ENCODE results near the gene MRPL37.

Gene MRPL37

DNA sequence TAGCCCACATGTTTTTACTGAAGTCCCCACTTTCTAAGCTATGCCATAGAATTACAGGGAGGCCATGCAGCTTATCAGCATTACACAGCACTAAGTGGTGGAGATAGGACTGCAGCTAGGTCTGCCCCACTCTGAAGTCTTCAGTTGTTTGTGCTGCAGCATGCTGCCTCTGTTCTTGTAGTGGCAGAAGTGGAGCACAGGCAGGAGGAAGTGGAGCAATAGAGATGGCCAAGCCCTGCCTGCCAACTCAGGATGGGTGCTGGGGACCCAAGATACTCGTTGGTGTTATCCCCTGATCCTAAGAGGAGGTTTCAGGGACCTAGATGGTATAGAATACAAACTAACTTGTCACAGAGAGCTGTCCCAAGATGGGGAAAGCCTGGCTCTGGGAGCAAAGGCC lies 12.9 kb downstream of the MRPL37 start:
- Histone ChIP-seq H3K4me3 (ENCODE audit: low read length) (no peak overlapping the region), H3K36me3 (ENCODE audit: insufficient read depth, low read length) (peaks cover 84% of the 10 kb centered on the region), H2AFZ (ENCODE audit: low read depth, low read length) (no peak overlapping the region), H3K9me3 (ENCODE audit: low read length) (no peaks in the 10 kb centered on the region), H3K4me1 (ENCODE audit: insufficient read depth, low read length) (no peaks in the 10 kb centered on the region), H3K27me3 (ENCODE audit: insufficient read depth, low read length) (no peaks in the 10 kb centered on the region)

DNA sequence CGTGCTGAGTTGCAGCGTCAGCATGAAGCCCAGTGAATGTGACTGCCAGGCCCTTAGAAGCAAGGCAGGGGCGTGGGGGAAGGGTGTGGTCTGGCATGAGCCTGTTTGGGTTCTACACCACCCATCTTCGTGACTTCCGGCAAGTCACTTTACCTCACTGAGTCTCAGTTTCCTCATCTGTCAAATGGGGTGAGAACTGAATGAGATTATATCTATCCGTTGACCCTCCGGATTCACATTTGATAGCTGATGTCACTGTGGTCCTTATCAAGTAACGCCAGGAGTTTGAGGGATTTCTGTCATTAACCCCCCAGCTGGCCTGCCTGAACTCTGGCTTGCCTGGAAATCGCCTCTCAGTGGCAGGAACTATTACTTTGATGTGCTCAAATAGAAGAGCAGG lies 15.6 kb downstream of the MRPL37 start:
- Histone ChIP-seq H3K4me1 (ENCODE audit: insufficient read depth, low read length) (peaks cover 4% of the 10 kb centered on the region), H3K27me3 (ENCODE audit: insufficient read depth, low read length) (no peaks in the 10 kb centered on the region), H2AFZ (ENCODE audit: low read depth, low read length) (no peak overlapping the region), H3K9me3 (ENCODE audit: low read length) (no peaks in the 10 kb centered on the region), H3K36me3 (ENCODE audit: insufficient read depth, low read length) (peaks cover 78% of the 10 kb centered on the region), H3K4me3 (ENCODE audit: low read length) (no peak overlapping the region)

GRCh38 chr1:54218883-54219687 lies 19.1 kb downstream of the MRPL37 start:
- Histone ChIP-seq H3K4me1 (ENCODE audit: insufficient read depth, low read length) (peaks cover 5% of the 10 kb centered on the region), H3K36me3 (ENCODE audit: insufficient read depth, low read length) (peaks cover 51% of the 10 kb centered on the region), H3K27me3 (ENCODE audit: insufficient read depth, low read length) (no peaks in the 10 kb centered on the region), H2AFZ (ENCODE audit: low read depth, low read length) (no peak overlapping the region), H3K9me3 (ENCODE audit: low read length) (no peaks in the 10 kb centered on the region), H3K4me3 (ENCODE audit: low read length) (no peak overlapping the region)

DNA sequence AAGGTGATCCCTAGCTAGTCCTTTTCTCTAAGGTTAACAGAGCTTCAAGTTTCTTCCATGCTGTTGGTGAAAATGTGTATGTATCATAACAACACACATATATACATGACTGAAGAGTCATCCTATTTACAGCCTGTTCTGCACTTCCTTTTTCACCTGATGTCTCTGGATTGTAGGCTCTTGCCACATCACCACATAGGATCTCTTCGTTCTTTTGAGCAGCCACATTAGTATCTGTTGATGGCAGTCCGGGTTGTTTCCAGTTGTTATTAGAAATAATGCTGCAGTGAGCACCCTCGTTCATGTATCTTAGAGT lies 19.7 kb downstream of the MRPL37 start:
- peaks cover 5% of the 10 kb centered on the region for H3K4me1 ChIP-seq (ENCODE audit: insufficient read depth, low read length)
- peaks cover 45% of the 10 kb centered on the region for H3K36me3 ChIP-seq (ENCODE audit: insufficient read depth, low read length)
- H2AFZ ChIP-seq (ENCODE audit: low read depth, low read length) = no peak overlapping the region
- no peak overlapping the region for H3K4me3 ChIP-seq (ENCODE audit: low read length)
- H3K27me3 ChIP-seq (ENCODE audit: insufficient read depth, low read length) = no peaks in the 10 kb centered on the region
- no peaks in the 10 kb centered on the region for H3K9me3 ChIP-seq (ENCODE audit: low read length)

DNA sequence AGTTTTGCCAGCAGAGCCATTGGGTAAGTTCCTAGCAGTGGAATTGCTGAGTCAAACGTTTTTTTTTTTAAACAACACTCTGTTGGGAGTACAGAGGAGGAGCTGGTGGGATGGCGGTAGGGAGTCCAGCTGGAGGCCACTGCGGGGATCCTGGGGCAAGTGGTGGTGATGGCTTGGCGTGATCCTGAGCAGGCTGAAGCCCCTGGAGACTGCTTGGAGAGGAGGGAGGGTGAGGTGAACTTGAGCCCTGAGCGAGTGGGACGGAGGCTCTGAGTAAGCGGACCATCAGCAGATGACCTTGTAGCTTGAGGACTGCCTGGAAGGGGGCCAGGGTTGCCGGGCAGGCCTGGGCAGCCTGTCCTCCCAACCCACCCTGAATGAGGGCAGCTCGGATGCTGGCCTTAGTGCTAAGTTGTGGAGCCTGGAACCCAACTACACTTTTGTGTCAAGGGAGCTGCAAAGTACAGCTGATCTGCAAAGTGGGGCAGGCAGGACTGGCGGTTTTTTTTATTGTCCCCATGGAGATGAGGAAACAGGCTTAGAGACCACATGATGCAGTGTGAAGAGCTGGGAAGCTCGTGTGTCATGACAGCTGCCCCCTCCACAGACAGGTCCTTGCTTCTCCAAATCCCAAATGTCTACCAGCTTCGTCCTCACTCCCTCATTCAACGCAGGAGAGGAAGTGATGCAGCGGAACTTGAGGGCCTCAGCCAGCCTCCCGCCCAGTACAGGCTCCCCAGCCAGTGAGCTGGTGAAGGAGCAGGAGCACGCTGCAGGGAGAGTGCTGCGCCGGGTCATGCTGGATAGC lies 20.2 kb downstream of the MRPL37 start:
- H3K36me3 ChIP-seq (ENCODE audit: insufficient read depth, low read length) = peaks cover 40% of the 10 kb centered on the region
- peaks cover 5% of the 10 kb centered on the region for H3K4me1 ChIP-seq (ENCODE audit: insufficient read depth, low read length)
- H3K9me3 ChIP-seq (ENCODE audit: low read length) = no peaks in the 10 kb centered on the region
- H3K4me3 ChIP-seq (ENCODE audit: low read length) = no peak overlapping the region
- no peaks in the 10 kb centered on the region for H3K27me3 ChIP-seq (ENCODE audit: insufficient read depth, low read length)
- no peak overlapping the region for H2AFZ ChIP-seq (ENCODE audit: low read depth, low read length)

DNA sequence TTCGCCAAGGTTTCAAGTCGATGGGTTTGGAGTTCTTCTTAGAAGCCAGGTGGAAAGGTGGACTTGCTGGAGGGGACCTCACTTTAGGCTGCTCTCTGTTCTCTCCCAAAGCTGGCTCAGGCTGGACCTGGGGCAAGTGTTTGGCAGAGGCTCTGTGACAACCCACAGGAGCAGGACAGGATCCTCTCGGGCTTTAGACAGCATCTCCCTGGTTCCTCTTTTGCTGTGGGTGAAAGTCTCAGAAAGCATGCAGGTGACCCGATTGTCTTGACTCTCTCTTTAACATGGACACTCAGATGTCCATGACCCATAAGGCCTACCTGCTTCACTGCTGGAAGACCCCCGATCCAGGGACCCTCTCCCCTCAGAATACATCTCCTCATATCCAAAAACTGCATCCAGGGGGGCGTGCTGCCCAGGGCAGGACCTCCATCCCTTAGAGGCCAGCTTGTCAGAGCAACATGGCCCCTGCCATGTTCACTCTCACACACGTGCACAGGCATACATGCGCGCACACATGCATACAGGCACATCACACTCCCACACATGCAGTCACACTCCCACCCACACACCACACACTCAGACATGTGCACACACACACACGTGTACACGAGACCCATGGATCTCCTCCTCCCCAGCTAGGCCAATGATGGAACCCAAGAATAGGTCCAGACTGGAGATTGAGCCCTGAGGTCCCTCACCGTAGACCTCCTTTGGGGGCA lies 21.3 kb downstream of the MRPL37 start:
- Histone ChIP-seq H3K36me3 (ENCODE audit: insufficient read depth, low read length) (peaks cover 39% of the 10 kb centered on the region), H3K4me3 (ENCODE audit: low read length) (no peak overlapping the region), H2AFZ (ENCODE audit: low read depth, low read length) (no peak overlapping the region), H3K9me3 (ENCODE audit: low read length) (no peaks in the 10 kb centered on the region), H3K27me3 (ENCODE audit: insufficient read depth, low read length) (no peaks in the 10 kb centered on the region), H3K4me1 (ENCODE audit: insufficient read depth, low read length) (peaks cover 10% of the 10 kb centered on the region)

- H3K9me3 ChIP-seq (ENCODE audit: low read length) = no peaks in the 10 kb centered on the region
- peaks cover 33% of the 10 kb centered on the region for H3K36me3 ChIP-seq (ENCODE audit: insufficient read depth, low read length)
- peaks cover 13% of the 10 kb centered on the region for H3K4me1 ChIP-seq (ENCODE audit: insufficient read depth, low read length)
- no peak overlapping the region for H2AFZ ChIP-seq (ENCODE audit: low read depth, low read length)
- no peaks in the 10 kb centered on the region for H3K27me3 ChIP-seq (ENCODE audit: insufficient read depth, low read length)
- H3K4me3 ChIP-seq (ENCODE audit: low read length) = no peak overlapping the region
Measured at GRCh38 chr1:54221867-54222484, 22.0 kb downstream of the MRPL37 start.

GRCh38 chr1:54222711-54223110 lies 22.7 kb downstream of the MRPL37 start:
- Histone ChIP-seq H3K36me3 (ENCODE audit: insufficient read depth, low read length) (peaks cover 26% of the 10 kb centered on the region), H2AFZ (ENCODE audit: low read depth, low read length) (no peak overlapping the region)

GRCh38 chr1:54223441-54224202 lies 23.7 kb downstream of the MRPL37 start:
- Histone ChIP-seq H3K36me3 (ENCODE audit: insufficient read depth, low read length) (peaks cover 25% of the 10 kb centered on the region), H3K27me3 (ENCODE audit: insufficient read depth, low read length) (no peaks in the 10 kb centered on the region), H3K4me3 (ENCODE audit: low read length) (no peak overlapping the region), H2AFZ (ENCODE audit: low read depth, low read length) (no peak overlapping the region), H3K9me3 (ENCODE audit: low read length) (no peaks in the 10 kb centered on the region), H3K4me1 (ENCODE audit: insufficient read depth, low read length) (peaks cover 25% of the 10 kb centered on the region)

More at GRCh38 chr1:54222711-54223110, 22.7 kb downstream of the MRPL37 start:
- Histone ChIP-seq H3K9me3 (ENCODE audit: low read length) (no peaks in the 10 kb centered on the region), H3K4me1 (ENCODE audit: insufficient read depth, low read length) (peaks cover 20% of the 10 kb centered on the region), H3K4me3 (ENCODE audit: low read length) (no peak overlapping the region), H3K27me3 (ENCODE audit: insufficient read depth, low read length) (no peaks in the 10 kb centered on the region)

GRCh38 chr1:54224233-54224632 lies 24.3 kb downstream of the MRPL37 start:
- no peak overlapping the region for H3K4me3 ChIP-seq (ENCODE audit: low read length)
- no peak overlapping the region for H2AFZ ChIP-seq (ENCODE audit: low read depth, low read length)
- H3K27me3 ChIP-seq (ENCODE audit: insufficient read depth, low read length) = no peaks in the 10 kb centered on the region
- no peaks in the 10 kb centered on the region for H3K9me3 ChIP-seq (ENCODE audit: low read length)
- peaks cover 22% of the 10 kb centered on the region for H3K36me3 ChIP-seq (ENCODE audit: insufficient read depth, low read length)
- peaks cover 25% of the 10 kb centered on the region for H3K4me1 ChIP-seq (ENCODE audit: insufficient read depth, low read length)

DNA sequence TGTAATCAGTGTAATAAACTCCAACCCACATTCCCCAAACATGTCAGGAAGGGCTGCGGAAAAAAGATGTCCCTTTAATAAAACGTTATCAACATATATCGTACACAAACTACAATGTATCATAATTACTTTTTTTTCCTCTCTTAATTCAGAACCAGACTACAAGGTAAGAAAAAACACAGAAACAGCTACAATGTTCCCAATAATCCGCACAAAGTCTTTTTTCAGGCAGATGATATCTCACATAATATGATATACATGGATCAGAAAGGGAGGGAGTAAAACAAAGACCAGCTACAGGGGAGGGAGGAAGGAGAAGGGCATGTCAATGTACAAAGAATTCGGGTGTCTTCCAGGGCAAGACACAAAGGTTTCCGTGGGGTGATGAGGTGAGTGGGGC lies 25.4 kb downstream of the MRPL37 start:
- Histone ChIP-seq H3K4me1 (ENCODE audit: insufficient read depth, low read length) (peaks cover 22% of the 10 kb centered on the region), H2AFZ (ENCODE audit: low read depth, low read length) (no peak overlapping the region), H3K9me3 (ENCODE audit: low read length) (no peaks in the 10 kb centered on the region), H3K36me3 (ENCODE audit: insufficient read depth, low read length) (peaks cover 25% of the 10 kb centered on the region), H3K4me3 (ENCODE audit: low read length) (no peak overlapping the region), H3K27me3 (ENCODE audit: insufficient read depth, low read length) (no peaks in the 10 kb centered on the region)

DNA sequence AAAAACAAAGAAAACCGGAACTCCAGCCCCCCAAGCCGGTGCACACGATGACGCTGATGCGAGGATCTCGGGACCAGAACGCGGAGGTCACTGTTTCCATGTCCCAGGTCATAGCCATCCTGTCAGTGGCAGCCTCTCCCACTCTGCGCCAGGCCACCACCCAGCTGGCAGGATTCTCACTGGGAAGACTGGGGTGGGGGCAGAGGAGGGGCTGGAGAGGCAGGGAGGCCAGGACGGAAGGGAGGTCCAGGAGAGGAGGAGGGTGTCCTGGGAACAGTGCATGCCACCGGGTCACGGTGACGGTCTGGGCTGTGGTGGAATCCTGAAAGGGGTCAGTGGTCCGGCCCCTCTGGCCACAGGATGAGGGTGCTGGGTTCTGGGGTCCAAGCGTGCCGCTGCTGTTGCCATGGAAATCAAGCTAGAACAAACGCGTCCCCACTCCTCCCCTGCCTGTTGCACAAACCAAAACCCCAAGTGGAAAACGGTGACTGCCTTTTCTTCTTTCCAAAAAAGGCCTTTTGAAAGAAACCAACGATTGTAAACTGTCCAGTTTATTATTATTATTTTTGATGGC lies 26.1 kb downstream of the MRPL37 start:
- Histone ChIP-seq H3K4me1 (ENCODE audit: insufficient read depth, low read length) (peaks cover 20% of the 10 kb centered on the region), H3K4me3 (ENCODE audit: low read length) (no peak overlapping the region), H3K27me3 (ENCODE audit: insufficient read depth, low read length) (no peaks in the 10 kb centered on the region), H3K9me3 (ENCODE audit: low read length) (no peaks in the 10 kb centered on the region), H2AFZ (ENCODE audit: low read depth, low read length) (no peak overlapping the region), H3K36me3 (ENCODE audit: insufficient read depth, low read length) (peaks cover 32% of the 10 kb centered on the region)

All from neuron (in vitro differentiated cells).